GM21723 (cell line): ENCODE data around the gene ABLIM1.
A peak's percentile ranks its signal among the peaks of the same experiment; 100 is the strongest.

Experiments
- ATAC-seq: cut with Tn5 transposase; IDR thresholded peaks from one replicate; pipeline ENCODE4 v1.9.1; 2021; ENCODE audit warnings: mild to moderate bottlenecking, moderate library complexity; ENCODE audit not compliant: unreplicated experiment

Gene ABLIM1

DNA sequence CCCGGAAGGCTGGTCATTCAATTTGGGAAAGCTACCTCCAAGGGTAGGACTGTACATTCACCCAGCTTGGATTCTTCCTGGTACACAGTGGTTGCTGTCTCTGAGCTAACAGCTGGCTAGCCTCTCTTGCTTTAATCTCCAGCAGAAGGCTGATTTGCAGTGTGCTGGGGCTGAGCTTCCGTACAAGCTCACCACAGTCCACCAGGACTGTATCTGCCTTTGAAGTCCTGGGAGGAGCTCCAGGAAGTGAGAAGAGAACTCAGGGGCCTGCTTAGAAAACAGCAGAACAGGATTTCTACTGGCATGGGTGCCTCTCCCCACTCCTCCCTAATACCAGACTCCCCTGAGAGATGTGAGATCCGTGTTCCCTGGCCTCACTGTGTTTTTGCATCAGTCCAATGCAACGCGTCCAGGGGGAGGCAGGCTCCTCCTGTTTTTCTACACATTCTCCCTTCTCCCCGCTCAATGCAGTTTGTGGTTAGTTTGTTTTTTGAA is 260.4 kb downstream of the ABLIM1 start:
- no peak for ATAC-seq

GRCh38 chr10:114396464-114396863 is 261.6 kb downstream of the ABLIM1 start:
- no peak for ATAC-seq

- no peak for ATAC-seq
Measured at GRCh38 chr10:114395366-114396022, 262.6 kb downstream of the ABLIM1 start.

DNA sequence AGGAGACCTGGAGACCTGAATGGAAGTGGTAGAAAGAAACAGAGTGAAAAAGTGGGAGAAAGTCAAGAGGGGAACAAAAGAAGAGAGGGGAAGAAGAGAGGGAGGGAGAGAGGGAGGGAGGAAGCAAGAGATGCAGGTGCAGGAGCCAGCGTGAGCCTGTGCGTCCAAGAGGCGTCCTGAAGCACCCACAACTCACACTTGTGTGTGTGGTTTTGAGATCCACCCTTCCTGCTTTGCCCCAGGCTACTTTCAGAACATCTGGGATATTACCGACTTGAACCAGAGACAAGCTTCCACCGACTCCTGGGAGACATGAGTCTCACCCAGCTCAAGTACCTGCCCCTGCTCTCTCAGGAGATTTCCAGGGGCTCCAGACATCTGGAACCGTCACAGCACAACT is 263.5 kb downstream of the ABLIM1 start:
- no peak for ATAC-seq

- no peak for ATAC-seq
Measured at GRCh38 chr10:114393886-114394285, 264.2 kb downstream of the ABLIM1 start.

DNA sequence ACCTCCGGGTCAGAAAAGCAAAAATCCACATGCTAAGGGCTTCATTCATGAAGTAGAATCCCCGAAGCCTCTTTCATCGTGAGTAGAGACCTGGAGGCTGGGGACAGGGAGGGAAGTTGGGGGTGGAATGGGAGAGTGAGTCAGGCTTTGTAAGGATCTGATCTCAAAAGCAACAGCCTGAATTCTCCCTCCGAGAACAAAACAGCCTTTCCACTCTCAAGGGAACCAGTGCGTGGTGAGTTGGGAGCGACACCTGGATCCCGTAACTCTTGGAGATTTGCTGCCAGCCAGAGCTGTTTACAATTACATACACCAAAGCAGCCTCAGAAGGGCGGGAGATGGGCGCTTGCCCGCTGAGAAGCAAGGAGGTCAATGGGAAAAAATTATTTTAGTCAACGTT is 264.6 kb downstream of the ABLIM1 start:
- no peak for ATAC-seq

- ATAC-seq, result no peak
Measured at GRCh38 chr10:114392112-114392835, 265.8 kb downstream of the ABLIM1 start.

GRCh38 chr10:114391599-114391998 is 266.5 kb downstream of the ABLIM1 start:
- no peak for ATAC-seq

DNA sequence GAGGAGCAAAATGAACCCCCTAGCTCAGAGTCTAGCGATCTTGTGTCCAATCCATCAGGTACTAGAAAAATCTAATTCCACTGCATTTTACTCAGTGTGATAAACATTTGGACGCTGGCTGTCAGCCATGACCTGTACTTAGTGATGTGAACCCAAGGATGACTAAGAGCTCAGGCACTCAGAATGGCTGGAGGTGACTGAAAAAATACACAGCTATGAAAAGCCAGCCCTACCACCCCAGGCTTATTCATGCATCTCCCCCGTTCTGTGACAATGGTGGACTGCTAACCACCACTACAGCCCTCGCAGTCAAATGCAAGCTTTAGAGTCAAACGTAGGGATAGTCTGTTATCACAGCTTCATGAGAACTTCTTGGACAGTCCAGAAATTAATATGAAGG is 268.6 kb downstream of the ABLIM1 start:
- no peak for ATAC-seq

GRCh38 chr10:114388275-114388674 is 269.8 kb downstream of the ABLIM1 start:
- ATAC-seq, result peak; percentile 82

- ATAC-seq, result no peak
Measured at GRCh38 chr10:114387784-114388183, 270.3 kb downstream of the ABLIM1 start.

DNA sequence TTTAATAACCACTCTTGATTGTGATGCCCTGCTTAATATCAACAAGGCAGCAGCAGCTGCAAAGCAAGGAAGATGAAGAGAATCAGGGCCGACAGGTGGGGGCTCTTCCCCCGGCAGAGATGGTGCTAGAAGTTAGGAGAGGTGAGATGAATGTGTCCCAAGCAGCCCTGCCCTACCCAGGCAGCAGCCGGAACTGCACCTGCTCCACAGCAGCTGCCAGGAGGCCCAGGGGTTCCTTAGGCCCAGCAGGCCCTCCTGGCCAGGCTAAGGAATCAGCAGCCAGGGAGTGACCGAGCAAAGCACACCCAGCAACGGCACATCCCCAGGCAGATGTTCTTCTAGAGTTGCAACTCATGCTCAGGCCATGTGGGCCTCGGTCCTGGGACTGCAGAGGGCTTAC is 271.6 kb downstream of the ABLIM1 start:
- no peak for ATAC-seq

DNA sequence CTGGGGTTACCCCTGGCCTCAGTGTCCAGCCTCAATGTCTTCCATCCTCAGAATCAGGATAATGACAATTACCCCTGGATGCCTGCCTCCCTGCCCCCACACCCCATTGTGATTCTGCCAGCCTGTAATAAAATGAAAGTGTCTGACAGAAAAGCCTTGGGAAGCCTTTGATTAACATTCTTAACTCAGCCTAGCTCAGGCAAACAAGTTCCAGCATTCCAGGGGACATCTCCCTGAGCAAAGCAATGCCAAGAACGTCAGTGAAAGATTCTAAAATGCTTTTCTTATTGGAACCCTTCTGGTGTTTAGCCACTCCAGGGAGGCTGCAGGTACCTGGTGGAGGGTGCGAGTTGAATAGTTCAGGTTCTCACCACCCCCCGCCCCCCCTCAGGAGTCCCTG is 272.5 kb downstream of the ABLIM1 start:
- no peak for ATAC-seq

- ATAC-seq, result no peak
Measured at GRCh38 chr10:114384601-114385000, 273.5 kb downstream of the ABLIM1 start.

GRCh38 chr10:114384181-114384580 is 273.9 kb downstream of the ABLIM1 start:
- ATAC-seq, result no peak
